Ovary (tissue), 9 donors: ENCODE results near the gene TTPAL. TPM values are rescaled to one million over a fixed set of nuclear protein-coding genes. Genes with fewer than 3 reads are reported as not detected.

Source experiments
- DNase-seq, 5 donors: peaks; one replicate each; pipeline ENCODE4 v3.0.0-alpha.2; 2019 to 2020
- H3K27ac ChIP-seq, 2 donors: fragments of 200-600 bp; one replicate each; pipeline versions ENCODE4 v1.5.1 to v1.8.0; 2019 to 2022
- H3K27me3 ChIP-seq: fragments of 200-600 bp; one replicate; pipeline ENCODE4 v1.8.0; 2022
- H3K36me3 ChIP-seq: fragments of 200-600 bp; sonication (generic); one replicate; pipeline ENCODE4 v1.5.1; 2019
- H3K4me1 ChIP-seq: one replicate; pipeline ENCODE4 v1.8.1; 2013; ENCODE audit warnings: mild to moderate bottlenecking, moderate library complexity; ENCODE audit not compliant: insufficient read depth
- H3K4me3 ChIP-seq: fragments of 200-600 bp; sonication (generic); one replicate; pipeline ENCODE4 v1.5.1; 2017
- H3K9me3 ChIP-seq, 2 donors: fragments of 200-600 bp in 1 of 2; sonication (generic) in 1 of 2; one replicate each; pipeline versions ENCODE4 v1.5.1 to v1.8.1; 2013 to 2019; ENCODE audit warnings: mild to moderate bottlenecking in 1 of 2, moderate library complexity in 1 of 2
- EP300 ChIP-seq: sonication (generic); formaldehyde crosslinking; IDR thresholded peaks from one replicate; pipeline ENCODE4 v1.6.1; 2017; ENCODE audit warnings: antibody characterized with exemption
- POLR2A ChIP-seq: fragments of 450-650 bp; IDR thresholded peaks from one replicate; pipeline ENCODE4 v1.6.1; 2017; ENCODE audit warnings: antibody characterized with exemption, mild to moderate bottlenecking, moderate library complexity
- WGBS, 3 donors: extraction: QIAGEN DNeasy Blood & Tissue Kit in 1 of 3; methylation state at CpG; one replicate each; pipeline versions ENCODE4 v1.1.5 to v1.1.7; 2013 to 2017; 5-methylcytosine and 5-hydroxymethylcytosine counted together
- intact Hi-C, 4 donors: fragments of 100-400 bp; cut with DNase I; formaldehyde crosslinking; loops; one replicate each; pipeline versions ENCODE4 v1.11.0 to v1.15.1; 2022 to 2023
- polyA plus RNA-seq, 2 donors: library from polyadenylated mRNA; stranded (reverse); fragments of 200-250 nt in 1 of 2; fragments of 350-450 nt in 1 of 2; fragmentation: Illumina TruSeq in 1 of 2; extraction: RNeasy Lipid Tissue Mini Kit (QIAGEN cat#74804) in 1 of 2; gene quantifications; one replicate each; pipeline ENCODE4 v1.2.3, GENCODE V29; 2013 to 2014
- total RNA-seq, 7 donors: library from RNA; depleted of rRNA in 2 of 7; stranded (reverse); fragments of >200 nt in 2 of 7; fragmentation: NEBNext Ultra II Directional in 3 of 7; extraction: Animal tissue kit (Norgen Biotek cat#: 25700) in 3 of 7; gene quantifications; one replicate each; pipeline versions ENCODE4 v1.1.0 to v1.2.4, GENCODE V29; 2016 to 2023
- TF ChIP-seq, protein P1 (sequence below), 3 donors: fragments of 450-650 bp in 2 of 3; fragments of 200-600 bp in 1 of 3; IDR thresholded peaks; one replicate each; pipeline versions ENCODE4 v1.5.1 to v1.8.0; 2016 to 2022; ENCODE audit warnings: antibody characterized with exemption in 3 of 3, mild to moderate bottlenecking in 1 of 3
- donor health status: DM: no; HTN: no; CAD: no; lungs with moderate emphysema.
- donor health status: DM: no; HTN: no; CAD: no.
- donor health status: Bipolar disorder and iron deficiency.
- donor health status: DM: yes; HTN: yes; CAD: no.
- donor health status: DM: no; HTN: no; CAD: no.
- donor health status: DM: yes; HTN: yes; CAD: no.

Gene TTPAL
- total and polyA plus RNA-seq, 9 donors, result 3.1 to 25.1 (median 10.9) TPM

DNA sequence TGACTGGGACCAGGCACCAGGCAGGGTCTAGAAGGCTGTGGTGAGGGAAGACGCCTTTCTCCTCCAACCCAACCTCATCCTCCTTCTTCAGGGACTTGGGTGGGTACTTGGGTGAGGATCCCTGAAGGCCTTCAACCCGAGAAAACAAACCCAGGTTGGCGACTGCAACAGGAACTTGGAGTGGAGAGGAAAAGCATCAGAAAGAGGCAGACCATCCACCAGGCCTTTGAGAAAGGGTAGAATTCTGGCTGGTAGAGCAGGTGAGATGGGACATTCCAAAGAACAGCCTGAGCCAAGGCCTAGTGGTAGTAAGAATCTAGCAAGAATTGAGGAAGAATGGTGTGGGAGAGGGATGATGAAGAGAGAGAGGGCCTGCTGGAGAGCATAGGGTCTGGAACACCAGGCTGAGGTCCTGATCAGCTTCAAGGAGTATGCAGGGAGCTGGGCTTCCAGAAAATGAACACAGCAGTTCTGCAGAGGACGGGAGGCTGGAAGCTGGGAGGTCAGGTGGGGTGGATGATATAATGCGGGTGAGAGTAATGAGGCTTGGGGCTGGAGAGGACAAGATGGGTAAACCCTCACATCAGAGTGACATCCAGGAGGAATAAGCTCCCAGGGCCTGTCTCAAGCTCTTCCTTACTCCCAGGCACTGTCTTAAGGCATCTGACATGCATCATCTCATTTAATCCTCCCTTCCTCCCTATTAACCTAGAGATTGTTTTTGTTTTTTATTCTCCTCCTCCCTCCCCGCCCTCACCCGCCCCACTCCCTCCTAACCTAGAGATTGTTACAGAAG lies 45.2 kb upstream of the TTPAL start:
- Histone ChIP-seq H3K4me1 (peaks cover 4% of the 10 kb centered on the region), H3K27ac (no peak overlapping the region), H3K27me3 (no peaks in the 10 kb centered on the region), H3K9me3 (no peaks in the 10 kb centered on the region), H3K4me3 (no peak overlapping the region), H3K36me3 (no peaks in the 10 kb centered on the region)
- 61 to 72% (median 72%) methylated on average over 7 of the region's 7 CpGs for WGBS, 3 donors
- no peak for DNase-seq
- intact Hi-C loops, result no loop called here
- TF ChIP-seq, protein P1, sequence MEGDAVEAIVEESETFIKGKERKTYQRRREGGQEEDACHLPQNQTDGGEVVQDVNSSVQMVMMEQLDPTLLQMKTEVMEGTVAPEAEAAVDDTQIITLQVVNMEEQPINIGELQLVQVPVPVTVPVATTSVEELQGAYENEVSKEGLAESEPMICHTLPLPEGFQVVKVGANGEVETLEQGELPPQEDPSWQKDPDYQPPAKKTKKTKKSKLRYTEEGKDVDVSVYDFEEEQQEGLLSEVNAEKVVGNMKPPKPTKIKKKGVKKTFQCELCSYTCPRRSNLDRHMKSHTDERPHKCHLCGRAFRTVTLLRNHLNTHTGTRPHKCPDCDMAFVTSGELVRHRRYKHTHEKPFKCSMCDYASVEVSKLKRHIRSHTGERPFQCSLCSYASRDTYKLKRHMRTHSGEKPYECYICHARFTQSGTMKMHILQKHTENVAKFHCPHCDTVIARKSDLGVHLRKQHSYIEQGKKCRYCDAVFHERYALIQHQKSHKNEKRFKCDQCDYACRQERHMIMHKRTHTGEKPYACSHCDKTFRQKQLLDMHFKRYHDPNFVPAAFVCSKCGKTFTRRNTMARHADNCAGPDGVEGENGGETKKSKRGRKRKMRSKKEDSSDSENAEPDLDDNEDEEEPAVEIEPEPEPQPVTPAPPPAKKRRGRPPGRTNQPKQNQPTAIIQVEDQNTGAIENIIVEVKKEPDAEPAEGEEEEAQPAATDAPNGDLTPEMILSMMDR (IDR thresholded peaks at IDR 0.05), result no peak
- no peak for TF ChIP-seq EP300
- TF ChIP-seq POLR2A, result no peak

DNA sequence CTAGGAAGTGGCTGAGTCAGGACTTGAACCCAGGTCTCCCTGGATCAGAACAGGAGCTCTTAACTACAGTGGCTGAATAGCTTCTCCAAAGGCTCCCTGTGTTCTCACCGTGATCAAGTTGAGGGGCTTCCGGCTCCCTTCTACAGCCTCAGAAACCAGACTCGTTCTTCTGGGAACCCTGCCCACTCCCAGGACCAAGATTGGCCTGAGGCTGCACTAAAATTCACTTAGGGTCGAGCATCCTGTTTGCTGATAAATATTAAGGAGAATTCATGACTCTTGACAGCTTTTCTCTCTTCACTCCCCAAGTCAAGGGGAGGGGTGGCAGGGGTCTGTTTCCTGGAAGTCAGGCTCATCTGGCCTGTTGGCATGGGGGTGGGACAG lies 44.6 kb upstream of the TTPAL start:
- intact Hi-C loops, result no loop called here
- 8 to 15% (median 14%) methylated on average over 4 of the region's 4 CpGs for WGBS, 3 donors
- Histone ChIP-seq H3K4me3 (no peak overlapping the region), H3K27me3 (no peaks in the 10 kb centered on the region), H3K36me3 (no peaks in the 10 kb centered on the region), H3K9me3 (no peaks in the 10 kb centered on the region), H3K4me1 (peaks cover 4% of the 10 kb centered on the region), H3K27ac (no peak overlapping the region)
- peak in 1 of 5 donors; percentile 59 for DNase-seq
- no peak for TF ChIP-seq EP300
- no peak for TF ChIP-seq POLR2A
- TF ChIP-seq, protein P1 (IDR thresholded peaks at IDR 0.05), result no peak

DNA sequence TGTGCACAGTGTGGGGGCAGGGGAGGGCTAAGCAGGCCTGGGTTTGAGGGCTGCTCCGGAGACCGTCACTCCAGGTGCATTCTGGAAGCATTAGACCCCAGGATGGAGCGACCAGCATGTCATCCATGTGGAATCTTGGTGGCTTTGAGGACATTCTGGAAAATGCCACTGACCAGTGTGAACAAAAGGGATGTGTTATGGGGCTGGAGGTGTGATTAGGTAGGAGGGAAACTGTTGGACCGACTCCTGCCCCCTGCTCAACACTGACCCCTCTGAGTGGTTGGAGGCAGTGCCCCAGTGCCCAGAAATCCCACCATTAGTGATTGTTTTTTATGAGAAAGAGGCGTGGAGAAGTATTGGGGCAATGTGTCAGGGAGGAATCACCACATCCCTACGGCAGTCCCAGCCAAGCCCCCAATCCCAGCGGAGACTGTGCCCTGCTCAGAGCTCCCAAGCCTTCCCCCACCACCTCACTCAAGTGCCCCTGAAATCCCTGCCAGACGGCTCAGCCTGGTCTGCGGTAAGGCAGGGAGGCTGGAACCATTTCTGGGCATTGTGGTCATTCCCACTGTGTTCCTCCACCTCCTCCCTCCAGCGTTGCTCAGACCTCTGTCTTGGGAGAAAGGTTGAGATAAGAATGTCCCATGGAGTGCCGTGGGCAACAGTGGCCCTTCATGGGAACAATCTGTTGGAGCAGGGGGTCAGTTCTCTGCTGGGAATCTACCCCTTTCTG lies 44.0 kb upstream of the TTPAL start:
- DNase-seq, result peak in 1 of 5 donors; percentile 49
- no peak overlapping the region for H3K4me3 ChIP-seq
- H3K9me3 ChIP-seq, result no peaks in the 10 kb centered on the region
- no peaks in the 10 kb centered on the region for H3K36me3 ChIP-seq
- TF ChIP-seq, protein P1 (IDR thresholded peaks at IDR 0.05), result no peak
- no peak for TF ChIP-seq POLR2A
- no peak for TF ChIP-seq EP300
- 41 to 43% (median 43%) methylated on average over 11 of the region's 11 CpGs for WGBS, 3 donors
- no peak overlapping the region for H3K27ac ChIP-seq
- intact Hi-C loops, result no loop called here
- H3K27me3 ChIP-seq, result no peaks in the 10 kb centered on the region
- H3K4me1 ChIP-seq, result peaks cover 4% of the 10 kb centered on the region

GRCh38 chr20:44432618-44433577 lies 42.8 kb upstream of the TTPAL start:
- 61 to 77% (median 64%) methylated on average over 8 of the region's 8 CpGs for WGBS, 3 donors
- TF ChIP-seq EP300 (no peak), POLR2A (no peak)
- TF ChIP-seq, protein P1 (IDR thresholded peaks at IDR 0.05), result no peak
- DNase-seq, result peak in 1 of 5 donors; percentile 14

More at GRCh38 chr20:44432618-44433577, 42.8 kb upstream of the TTPAL start:
- Histone ChIP-seq H3K4me3 (no peak overlapping the region), H3K36me3 (no peaks in the 10 kb centered on the region), H3K27me3 (no peaks in the 10 kb centered on the region), H3K4me1 (peaks cover 4% of the 10 kb centered on the region), H3K9me3 (no peaks in the 10 kb centered on the region), H3K27ac (no peak overlapping the region)
- intact Hi-C loops, result no loop called here
